BE2C (cell line): ENCODE results near the gene PORCN.

Experiments used
- DNase-seq: peaks from one replicate; pipeline ENCODE4 v3.0.0-alpha.2; 2020
- H3K27me3 ChIP-seq: fragments of 250-450 bp; sonication (Bioruptor Pico); 2 replicates; pipeline ENCODE4 v1.5.1; 2020; ENCODE audit warnings: mild to moderate bottlenecking
- H3K36me3 ChIP-seq: fragments of 250-450 bp; sonication (Bioruptor Pico); 2 replicates; pipeline ENCODE4 v1.5.1; 2020; ENCODE audit warnings: mild to moderate bottlenecking
- H3K4me1 ChIP-seq: fragments of 250-450 bp; sonication (Bioruptor Pico); 2 replicates; pipeline ENCODE4 v1.5.1; 2020
- H3K4me3 ChIP-seq: 2 replicates; pipeline ENCODE4 v1.5.1; 2011; ENCODE audit warnings: low read depth, low read length
- H3K9me3 ChIP-seq: fragments of 250-450 bp; sonication (Bioruptor Pico); 2 replicates; pipeline ENCODE4 v1.5.1; 2020
- CTCF ChIP-seq: IDR thresholded peaks from 2 replicates; pipeline ENCODE4 v1.5.1; 2012; ENCODE audit warnings: mild to moderate bottlenecking, low read depth, low read length

Gene PORCN

GRCh38 chrX:48480142-48480541 lies 28.6 kb upstream of the PORCN start:
- Histone ChIP-seq H3K4me1 (no peaks in the 10 kb centered on the region), H3K27me3 (no peaks in the 10 kb centered on the region), H3K36me3 (peaks cover 7% of the 10 kb centered on the region), H3K9me3 (no peaks in the 10 kb centered on the region), H3K4me3 (no peak overlapping the region)
- no peak for DNase-seq
- no peak for TF ChIP-seq CTCF

DNA sequence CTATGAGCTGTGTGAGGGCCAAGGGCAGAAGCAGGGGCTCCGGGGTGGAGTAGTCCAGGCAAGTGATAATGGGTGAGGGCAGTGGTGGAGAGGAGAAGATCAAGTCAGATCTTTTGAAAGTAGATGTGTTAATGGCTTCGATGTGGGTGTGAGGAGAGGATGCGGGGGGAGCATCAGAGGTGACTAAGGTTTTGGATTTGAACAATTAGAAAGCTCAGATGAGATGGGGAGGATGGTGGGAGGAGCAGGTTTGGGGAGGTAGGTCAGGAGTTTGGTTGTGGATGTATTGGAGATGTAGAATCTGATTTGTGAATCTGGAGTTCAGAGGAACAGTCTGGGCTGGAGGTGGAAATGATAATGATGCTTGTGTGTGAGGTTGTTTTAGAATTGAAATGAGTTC lies 28.2 kb upstream of the PORCN start:
- DNase-seq, result no peak
- TF ChIP-seq CTCF, result no peak
- H3K4me1 ChIP-seq, result no peaks in the 10 kb centered on the region
- no peak overlapping the region for H3K4me3 ChIP-seq
- no peaks in the 10 kb centered on the region for H3K27me3 ChIP-seq
- no peaks in the 10 kb centered on the region for H3K9me3 ChIP-seq
- H3K36me3 ChIP-seq, result peaks cover 7% of the 10 kb centered on the region

- Histone ChIP-seq H3K9me3 (no peaks in the 10 kb centered on the region), H3K36me3 (peaks cover 7% of the 10 kb centered on the region)
- no peak for TF ChIP-seq CTCF
These were observed 26.3 kb upstream of the PORCN start for GRCh38 chrX:48482526-48482925.

GRCh38 chrX:48487362-48487798 lies 21.4 kb upstream of the PORCN start:
- no peaks in the 10 kb centered on the region for H3K9me3 ChIP-seq
- H3K36me3 ChIP-seq, result no peaks in the 10 kb centered on the region; the same call in 1 of the 2 replicates
- no peak for DNase-seq
- no peaks in the 10 kb centered on the region for H3K27me3 ChIP-seq
- no peak overlapping the region for H3K4me3 ChIP-seq
- TF ChIP-seq CTCF, result no peak
- no peaks in the 10 kb centered on the region for H3K4me1 ChIP-seq

More at GRCh38 chrX:48482526-48482925, 26.3 kb upstream of the PORCN start:
- DNase-seq, result no peak
- H3K4me3 ChIP-seq, result no peak overlapping the region
- H3K27me3 ChIP-seq, result no peaks in the 10 kb centered on the region
- H3K4me1 ChIP-seq, result no peaks in the 10 kb centered on the region

DNA sequence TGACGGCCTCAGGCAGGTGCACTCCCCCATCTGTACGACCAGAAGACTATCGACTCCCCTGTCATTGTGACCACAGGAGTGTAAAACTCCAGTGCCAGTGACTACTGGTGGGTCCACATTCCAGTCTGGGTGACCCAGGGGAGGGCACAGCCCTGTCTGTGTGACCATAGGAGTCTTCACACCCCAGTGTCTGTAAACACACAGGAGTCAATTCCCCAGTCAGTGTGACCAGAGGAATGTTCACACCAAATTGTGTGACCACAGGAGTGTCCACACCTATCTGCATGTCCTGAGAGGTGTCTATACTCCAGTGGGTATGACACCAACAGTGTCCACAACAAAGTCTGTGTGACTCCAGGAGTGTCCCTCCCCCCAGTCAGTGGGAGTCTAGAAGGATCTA lies 20.8 kb upstream of the PORCN start:
- no peaks in the 10 kb centered on the region for H3K4me1 ChIP-seq
- DNase-seq, result no peak
- H3K27me3 ChIP-seq, result no peaks in the 10 kb centered on the region
- no peaks in the 10 kb centered on the region for H3K9me3 ChIP-seq
- H3K4me3 ChIP-seq, result no peak overlapping the region
- no peak for TF ChIP-seq CTCF
- no peaks in the 10 kb centered on the region for H3K36me3 ChIP-seq

DNA sequence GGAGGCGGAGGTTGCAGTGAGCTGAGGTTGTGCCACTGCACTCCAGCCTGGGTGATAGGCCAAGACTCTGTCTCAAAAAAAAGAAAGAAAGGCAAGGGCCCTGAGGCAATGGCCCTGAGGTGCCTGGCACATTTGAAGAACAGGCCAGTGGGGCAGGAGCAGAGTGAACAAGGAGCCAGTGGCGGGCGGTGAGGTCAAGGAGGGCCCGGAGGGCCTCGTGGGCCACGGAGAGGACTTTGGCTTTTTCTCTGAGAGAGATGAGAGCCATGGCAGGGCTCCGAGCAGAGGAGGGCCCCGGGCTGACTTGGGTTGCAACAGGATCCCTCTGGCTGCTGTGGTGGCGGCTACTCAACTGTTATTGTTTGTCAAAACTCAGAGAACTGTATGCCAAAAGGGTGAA lies 19.5 kb upstream of the PORCN start:
- Histone ChIP-seq H3K9me3 (no peaks in the 10 kb centered on the region), H3K4me3 (no peak overlapping the region), H3K27me3 (no peaks in the 10 kb centered on the region), H3K4me1 (no peaks in the 10 kb centered on the region), H3K36me3 (no peaks in the 10 kb centered on the region)
- DNase-seq, result no peak
- TF ChIP-seq CTCF, result no peak
